K562 (cell line): ENCODE results near the gene CRAT. TPM values are rescaled to one million over a fixed set of nuclear protein-coding genes. Genes with fewer than 3 reads are reported as not detected.

ENCODE experiments used
- COPS2 ChIP-seq: fragments of 450-650 bp; conservative IDR thresholded peaks from 2 replicates; pipeline ENCODE4 v1.6.1; 2016; ENCODE audit warnings: mild to moderate bottlenecking, moderate library complexity
- HNRNPL ChIP-seq: fragments of 200-400 bp; formaldehyde crosslinking; IDR thresholded peaks from 2 replicates; pipeline ENCODE4 v1.6.1; 2017; ENCODE audit warnings: low read depth, mild to moderate bottlenecking, low read length
- KLF1 ChIP-seq: fragments of 450-650 bp; IDR thresholded peaks from 2 replicates; pipeline ENCODE4 v1.6.1; 2016; ENCODE audit warnings: missing genetic modification characterization, missing compliant biosample characterization
- NFATC3 ChIP-seq: fragments of 450-650 bp; IDR thresholded peaks from 2 replicates; pipeline ENCODE4 v1.6.1; 2017; ENCODE audit warnings: mild to moderate bottlenecking
- RAD51 ChIP-seq: fragments of 450-650 bp; IDR thresholded peaks from 2 replicates; pipeline ENCODE4 v1.7.1; 2016; ENCODE audit warnings: low read depth, mild to moderate bottlenecking, borderline replicate concordance
- RCOR1 ChIP-seq, 2 experiments: IDR thresholded peaks; 2 replicates each; pipeline ENCODE4 v1.6.1; 2012; ENCODE audit warnings: low read depth in 2 of 2, low read length in 2 of 2, borderline replicate concordance in 1 of 2, improper control_type of control experiment in 1 of 2
- SMAD3 ChIP-seq: fragments of 450-650 bp; formaldehyde crosslinking; conservative IDR thresholded peaks from 2 replicates; pipeline ENCODE4 v1.4.0; 2020; ENCODE audit warnings: mild to moderate bottlenecking
- SREBF2 ChIP-seq: sonication (generic); formaldehyde crosslinking; IDR thresholded peaks from 2 replicates; pipeline ENCODE4 v1.4.0; 2020; ENCODE audit warnings: mild to moderate bottlenecking, missing genetic modification reagents
- TAF1 ChIP-seq: IDR thresholded peaks from 2 replicates; pipeline ENCODE4 v1.6.1; 2011; ENCODE audit warnings: mild to moderate bottlenecking, low read length, moderate library complexity; ENCODE audit not compliant: insufficient read depth, control insufficient read depth, severe bottlenecking; ENCODE audit errors: extremely low read depth
- TOE1 ChIP-seq, 2 experiments: fragments of 450-650 bp in 1 of 2; sonication (generic) in 1 of 2; formaldehyde crosslinking in 1 of 2; IDR thresholded peaks; 2 replicates each; pipeline versions ENCODE4 v1.7.1 to v1.8.0; 2016 to 2022; ENCODE audit warnings: borderline replicate concordance in 2 of 2, mild to moderate bottlenecking in 2 of 2, antibody characterized with exemption in 1 of 2, inconsistent platforms in 1 of 2, low read depth in 1 of 2, missing genetic modification reagents in 1 of 2, moderate library complexity in 1 of 2
- TRIM28 ChIP-seq: fragments of 450-650 bp; IDR thresholded peaks from 2 replicates; pipeline ENCODE4 v1.6.1; 2017
- ZBED1 ChIP-seq: IDR thresholded peaks from 2 replicates; pipeline ENCODE4 v1.6.1; 2014
- polyA plus RNA-seq, 8 experiments: library from polyadenylated mRNA; depleted of rRNA in 4 of 8; stranded (reverse) in 5 of 8; unstranded in 3 of 8; fragments of >200 nt; fragmentation: Nextera tagmentation in 2 of 8; fragmentation: Illumina TruSeq in 1 of 8; extraction: Ambion mirVana in 2 of 8; extraction: Trizol in 1 of 8; gene quantifications; 2 replicates each; pipeline versions ENCODE4 v1.2.1 to v1.2.3, GENCODE V29; 2011 to 2014; ENCODE audit warnings: inconsistent platforms in 1 of 8, missing spikeins in 1 of 8
- total RNA-seq, 7 experiments: library from RNA; depleted of rRNA in 6 of 7; stranded (reverse); fragments of >200 nt in 6 of 7; fragmentation: Illumina TruSeq in 2 of 7; extraction: Trizol in 2 of 7; gene quantifications; 2 replicates each; pipeline versions ENCODE4 v1.2.1 to v1.2.3, GENCODE V29; 2011 to 2021; ENCODE audit warnings: low replicate concordance in 1 of 7
- TF ChIP-seq, protein P1 (sequence below): sonication (generic); formaldehyde crosslinking; IDR thresholded peaks from 2 replicates; pipeline ENCODE4 v1.4.0; 2020; ENCODE audit warnings: mild to moderate bottlenecking, missing genetic modification reagents
- TF ChIP-seq, protein P2 (sequence below): fragments of 150-350 bp; IDR thresholded peaks from 2 replicates; pipeline ENCODE4 v1.6.1; 2014; ENCODE audit warnings: low read depth, mild to moderate bottlenecking, low read length, borderline replicate concordance
- TF ChIP-seq, protein P3 (sequence below): fragments of 250-450 bp; sonication (Bioruptor Pico); IDR thresholded peaks from 2 replicates; pipeline ENCODE4 v1.5.0; 2020; ENCODE audit warnings: mild to moderate bottlenecking, borderline replicate concordance
- TF ChIP-seq, protein P4 (sequence below): fragments of 450-650 bp; IDR thresholded peaks from 2 replicates; pipeline ENCODE4 v1.6.1; 2018; ENCODE audit warnings: mild to moderate bottlenecking, low read depth; ENCODE audit not compliant: partially characterized antibody

Gene CRAT
- total and polyA plus RNA-seq, 9 of the 15 experiments (the other 6 are each of a cell fraction or from before 2014, with no cell fraction given), result 0.20 to 13.8 (median 5.4) TPM

DNA sequence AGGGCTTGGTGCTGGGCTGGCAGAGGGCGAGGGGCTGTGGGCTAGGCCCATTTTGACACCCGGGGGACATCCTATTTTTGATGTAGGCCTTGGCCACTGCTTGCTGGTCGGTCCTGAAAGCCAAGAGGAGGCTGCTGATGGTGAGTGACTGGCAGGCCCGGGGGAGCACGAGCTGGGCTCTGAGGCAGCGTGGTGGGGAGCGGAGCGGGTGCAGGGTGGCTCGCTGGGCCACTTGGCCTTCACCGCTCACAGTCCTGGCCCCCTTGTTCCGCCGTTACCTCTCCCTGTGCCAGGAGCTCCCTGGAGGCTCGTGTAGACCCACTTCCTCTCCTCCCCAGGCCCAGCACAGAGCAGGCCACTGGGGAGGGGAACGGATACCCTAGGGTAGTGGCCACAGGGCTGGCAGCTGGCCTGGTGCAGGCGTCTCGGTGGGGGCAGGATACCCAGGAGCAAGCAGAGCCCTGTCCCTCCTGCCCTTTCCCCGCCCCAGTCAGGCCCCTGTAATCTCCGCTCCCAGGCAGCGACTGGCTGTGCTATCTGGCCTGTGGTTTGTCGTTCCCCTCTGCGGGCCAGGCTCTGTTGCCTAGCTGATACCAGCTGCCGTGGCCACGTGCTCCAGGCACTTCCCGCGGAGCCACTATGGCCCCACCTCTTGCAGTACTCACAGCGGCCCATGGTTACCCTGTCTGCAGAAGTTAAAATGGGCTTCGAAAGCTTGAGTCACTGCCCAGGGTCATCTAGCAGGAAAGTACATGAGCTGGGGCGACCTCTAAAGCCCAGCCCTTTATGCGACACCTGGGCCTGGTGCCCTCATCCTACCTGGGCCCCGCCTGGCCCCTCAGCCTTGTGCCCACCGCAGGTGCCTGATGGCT lies 41.4 kb downstream of the CRAT start (continued):
- 0 out of 2 replicates have a peak, but pooled peaks have one; percentile 60 for TF ChIP-seq HNRNPL
- peak; percentile 54; the same call in 1 of the 2 replicates for TF ChIP-seq TRIM28
- TF ChIP-seq TAF1, result peak; percentile 58
- peak; percentile 98 for TF ChIP-seq RCOR1 (IDR thresholded peaks at IDR 0.05; ENCODE audit: borderline replicate concordance in 1 of 2, low read depth in 2 of 2, low read length in 2 of 2)
- TF ChIP-seq NFATC3, result no peak
- TF ChIP-seq, protein P1, sequence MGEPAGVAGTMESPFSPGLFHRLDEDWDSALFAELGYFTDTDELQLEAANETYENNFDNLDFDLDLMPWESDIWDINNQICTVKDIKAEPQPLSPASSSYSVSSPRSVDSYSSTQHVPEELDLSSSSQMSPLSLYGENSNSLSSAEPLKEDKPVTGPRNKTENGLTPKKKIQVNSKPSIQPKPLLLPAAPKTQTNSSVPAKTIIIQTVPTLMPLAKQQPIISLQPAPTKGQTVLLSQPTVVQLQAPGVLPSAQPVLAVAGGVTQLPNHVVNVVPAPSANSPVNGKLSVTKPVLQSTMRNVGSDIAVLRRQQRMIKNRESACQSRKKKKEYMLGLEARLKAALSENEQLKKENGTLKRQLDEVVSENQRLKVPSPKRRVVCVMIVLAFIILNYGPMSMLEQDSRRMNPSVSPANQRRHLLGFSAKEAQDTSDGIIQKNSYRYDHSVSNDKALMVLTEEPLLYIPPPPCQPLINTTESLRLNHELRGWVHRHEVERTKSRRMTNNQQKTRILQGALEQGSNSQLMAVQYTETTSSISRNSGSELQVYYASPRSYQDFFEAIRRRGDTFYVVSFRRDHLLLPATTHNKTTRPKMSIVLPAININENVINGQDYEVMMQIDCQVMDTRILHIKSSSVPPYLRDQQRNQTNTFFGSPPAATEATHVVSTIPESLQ (CRISPR knock-in tag), result peak; percentile 90
- no peak for TF ChIP-seq SREBF2
- TF ChIP-seq, protein P2, sequence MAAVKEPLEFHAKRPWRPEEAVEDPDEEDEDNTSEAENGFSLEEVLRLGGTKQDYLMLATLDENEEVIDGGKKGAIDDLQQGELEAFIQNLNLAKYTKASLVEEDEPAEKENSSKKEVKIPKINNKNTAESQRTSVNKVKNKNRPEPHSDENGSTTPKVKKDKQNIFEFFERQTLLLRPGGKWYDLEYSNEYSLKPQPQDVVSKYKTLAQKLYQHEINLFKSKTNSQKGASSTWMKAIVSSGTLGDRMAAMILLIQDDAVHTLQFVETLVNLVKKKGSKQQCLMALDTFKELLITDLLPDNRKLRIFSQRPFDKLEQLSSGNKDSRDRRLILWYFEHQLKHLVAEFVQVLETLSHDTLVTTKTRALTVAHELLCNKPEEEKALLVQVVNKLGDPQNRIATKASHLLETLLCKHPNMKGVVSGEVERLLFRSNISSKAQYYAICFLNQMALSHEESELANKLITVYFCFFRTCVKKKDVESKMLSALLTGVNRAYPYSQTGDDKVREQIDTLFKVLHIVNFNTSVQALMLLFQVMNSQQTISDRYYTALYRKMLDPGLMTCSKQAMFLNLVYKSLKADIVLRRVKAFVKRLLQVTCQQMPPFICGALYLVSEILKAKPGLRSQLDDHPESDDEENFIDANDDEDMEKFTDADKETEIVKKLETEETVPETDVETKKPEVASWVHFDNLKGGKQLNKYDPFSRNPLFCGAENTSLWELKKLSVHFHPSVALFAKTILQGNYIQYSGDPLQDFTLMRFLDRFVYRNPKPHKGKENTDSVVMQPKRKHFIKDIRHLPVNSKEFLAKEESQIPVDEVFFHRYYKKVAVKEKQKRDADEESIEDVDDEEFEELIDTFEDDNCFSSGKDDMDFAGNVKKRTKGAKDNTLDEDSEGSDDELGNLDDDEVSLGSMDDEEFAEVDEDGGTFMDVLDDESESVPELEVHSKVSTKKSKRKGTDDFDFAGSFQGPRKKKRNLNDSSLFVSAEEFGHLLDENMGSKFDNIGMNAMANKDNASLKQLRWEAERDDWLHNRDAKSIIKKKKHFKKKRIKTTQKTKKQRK, result no peak
- no peak for TF ChIP-seq COPS2
- TF ChIP-seq ZBED1, result peak; percentile 95
- TF ChIP-seq TOE1 (IDR thresholded peaks at IDR 0.05; ENCODE audit: borderline replicate concordance), result peak; percentile 86; the same call in 1 of the 2 replicates
- TF ChIP-seq TOE1 (CRISPR knock-in tag; IDR thresholded peaks at IDR 0.05; ENCODE audit: borderline replicate concordance, low read depth), result no peak
- TF ChIP-seq, protein P3, sequence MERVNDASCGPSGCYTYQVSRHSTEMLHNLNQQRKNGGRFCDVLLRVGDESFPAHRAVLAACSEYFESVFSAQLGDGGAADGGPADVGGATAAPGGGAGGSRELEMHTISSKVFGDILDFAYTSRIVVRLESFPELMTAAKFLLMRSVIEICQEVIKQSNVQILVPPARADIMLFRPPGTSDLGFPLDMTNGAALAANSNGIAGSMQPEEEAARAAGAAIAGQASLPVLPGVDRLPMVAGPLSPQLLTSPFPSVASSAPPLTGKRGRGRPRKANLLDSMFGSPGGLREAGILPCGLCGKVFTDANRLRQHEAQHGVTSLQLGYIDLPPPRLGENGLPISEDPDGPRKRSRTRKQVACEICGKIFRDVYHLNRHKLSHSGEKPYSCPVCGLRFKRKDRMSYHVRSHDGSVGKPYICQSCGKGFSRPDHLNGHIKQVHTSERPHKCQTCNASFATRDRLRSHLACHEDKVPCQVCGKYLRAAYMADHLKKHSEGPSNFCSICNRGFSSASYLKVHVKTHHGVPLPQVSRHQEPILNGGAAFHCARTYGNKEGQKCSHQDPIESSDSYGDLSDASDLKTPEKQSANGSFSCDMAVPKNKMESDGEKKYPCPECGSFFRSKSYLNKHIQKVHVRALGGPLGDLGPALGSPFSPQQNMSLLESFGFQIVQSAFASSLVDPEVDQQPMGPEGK, result no peak
- TF ChIP-seq, protein P4, sequence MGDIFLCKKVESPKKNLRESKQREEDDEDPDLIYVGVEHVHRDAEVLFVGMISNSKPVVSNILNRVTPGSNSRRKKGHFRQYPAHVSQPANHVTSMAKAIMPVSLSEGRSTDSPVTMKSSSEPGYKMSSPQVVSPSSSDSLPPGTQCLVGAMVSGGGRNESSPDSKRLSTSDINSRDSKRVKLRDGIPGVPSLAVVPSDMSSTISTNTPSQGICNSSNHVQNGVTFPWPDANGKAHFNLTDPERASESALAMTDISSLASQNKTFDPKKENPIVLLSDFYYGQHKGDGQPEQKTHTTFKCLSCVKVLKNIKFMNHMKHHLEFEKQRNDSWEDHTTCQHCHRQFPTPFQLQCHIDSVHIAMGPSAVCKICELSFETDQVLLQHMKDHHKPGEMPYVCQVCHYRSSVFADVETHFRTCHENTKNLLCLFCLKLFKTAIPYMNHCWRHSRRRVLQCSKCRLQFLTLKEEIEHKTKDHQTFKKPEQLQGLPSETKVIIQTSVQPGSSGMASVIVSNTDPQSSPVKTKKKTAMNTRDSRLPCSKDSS, result no peak
- peak; percentile 91 for TF ChIP-seq SMAD3 (CRISPR knock-in tag)
- TF ChIP-seq KLF1, result no peak; the same call in 1 of the 2 replicates
- TF ChIP-seq RAD51, result peak; percentile 93
